ENCODE measurements around the gene ARHGAP27.
"Not testable (repeated sequence)": the region's sequence is repeated elsewhere in the genome, so short reads cannot be mapped to it uniquely, and the experiment has no call there.

Gene ARHGAP27

DNA sequence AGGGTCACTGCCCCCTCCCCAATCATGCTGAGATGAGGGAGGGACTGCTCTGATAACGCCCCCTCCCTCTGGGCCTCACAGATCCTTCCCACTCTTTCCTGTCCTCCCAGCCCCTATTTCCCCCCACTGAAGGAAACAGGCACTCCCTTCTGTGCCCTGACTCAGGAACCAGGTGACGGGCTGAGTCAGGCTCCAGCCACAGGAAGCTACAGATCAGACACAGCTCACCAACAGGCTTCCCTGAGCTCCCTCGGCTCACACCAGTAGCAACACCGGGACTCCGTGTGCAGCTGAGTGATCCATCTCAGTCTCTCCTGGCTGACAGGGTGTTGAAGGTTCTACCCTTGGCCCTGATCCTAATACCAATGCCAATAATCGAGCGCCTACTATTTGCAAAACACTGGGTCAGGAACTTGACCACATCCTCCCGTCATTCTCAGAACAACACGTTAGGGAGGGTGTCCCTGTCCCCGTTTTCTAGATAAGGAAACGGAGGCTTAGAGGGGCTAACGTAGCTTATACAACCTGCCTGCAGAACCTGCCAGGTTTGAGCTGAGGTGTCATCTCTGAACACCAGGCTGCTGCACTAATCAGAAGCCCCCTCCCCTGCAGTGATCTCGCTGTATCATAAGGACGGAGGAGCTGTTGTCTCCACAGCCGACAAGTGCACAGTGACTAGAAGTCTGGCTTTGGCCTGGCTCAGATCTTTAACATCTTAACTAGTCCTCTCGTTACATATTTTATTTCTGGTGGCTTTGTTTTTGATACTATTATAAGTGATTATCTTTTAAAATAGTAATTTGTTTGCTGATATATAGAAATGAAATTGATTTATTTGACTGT, 13.5 kb upstream of the ARHGAP27 start:
- DNase-seq (ENCODE audit: low read depth), result peak; percentile 81

DNA sequence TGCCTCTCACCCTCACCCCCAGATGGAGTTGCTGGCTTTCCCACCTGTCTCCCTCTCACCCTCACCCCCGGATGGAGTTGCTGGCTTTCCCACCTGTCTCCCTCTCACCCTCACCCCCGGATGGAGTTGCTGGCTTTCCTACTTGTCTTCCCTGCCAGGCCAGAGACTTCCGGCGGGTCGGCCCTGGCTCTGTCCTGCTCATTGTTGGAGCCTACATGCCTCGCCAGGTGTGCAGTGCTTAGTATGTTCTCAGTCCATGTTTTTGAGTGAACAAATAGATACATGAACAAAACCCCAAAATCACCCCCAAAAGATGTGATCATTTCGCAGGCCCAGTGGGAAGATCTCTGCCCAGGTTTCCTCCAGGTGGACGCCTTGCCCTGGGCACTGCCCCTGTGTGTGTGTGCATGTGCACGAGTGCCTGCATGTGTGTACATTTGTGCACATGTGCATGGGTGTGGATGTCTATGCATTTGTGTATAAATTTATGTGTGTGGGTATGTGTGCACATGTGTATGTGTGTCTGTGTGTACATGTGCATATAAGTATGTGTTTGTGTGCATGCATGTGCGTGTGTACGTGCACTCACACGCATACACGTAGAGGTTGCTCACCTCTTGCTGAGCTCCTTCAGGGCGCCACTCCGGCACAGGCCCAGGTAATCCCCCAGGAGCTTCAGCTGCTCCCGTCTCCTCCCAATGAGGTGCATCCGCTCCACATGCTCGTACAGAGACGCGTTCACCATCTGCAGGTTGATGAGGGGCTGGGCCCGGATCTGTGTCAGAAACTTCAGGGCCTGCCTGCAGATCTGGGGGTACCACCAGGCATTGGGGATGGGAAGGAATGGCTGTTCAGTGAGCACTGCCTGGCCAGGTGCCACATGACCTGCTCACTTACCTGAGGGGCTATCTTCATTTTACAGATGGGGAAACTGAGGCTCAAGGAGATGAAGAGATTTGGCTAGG, 12.5 kb upstream of the ARHGAP27 start:
- DNase-seq (ENCODE audit: low read depth), result not testable (repeated sequence)

DNA sequence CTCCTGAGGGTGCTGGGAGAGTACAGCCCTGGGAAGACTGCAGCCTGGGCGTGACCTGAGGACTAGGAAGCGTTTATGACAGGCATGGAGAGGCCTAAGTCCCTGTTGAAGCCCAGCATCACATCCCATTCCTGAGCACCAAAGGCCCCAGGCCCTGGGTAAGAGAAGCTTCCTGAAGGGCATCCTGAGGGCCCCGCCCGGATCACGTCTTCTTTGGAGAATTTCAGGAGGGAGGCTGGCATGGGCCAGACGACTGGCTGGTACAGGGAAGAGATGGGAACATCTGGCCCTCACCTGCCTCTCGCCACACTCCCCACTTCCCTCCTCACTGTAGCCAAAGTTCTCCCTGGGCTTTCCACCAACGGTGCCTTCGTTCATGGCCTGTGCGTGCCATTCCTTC, 11.6 kb upstream of the ARHGAP27 start:
- DNase-seq (ENCODE audit: low read depth), result not testable (repeated sequence)

DNA sequence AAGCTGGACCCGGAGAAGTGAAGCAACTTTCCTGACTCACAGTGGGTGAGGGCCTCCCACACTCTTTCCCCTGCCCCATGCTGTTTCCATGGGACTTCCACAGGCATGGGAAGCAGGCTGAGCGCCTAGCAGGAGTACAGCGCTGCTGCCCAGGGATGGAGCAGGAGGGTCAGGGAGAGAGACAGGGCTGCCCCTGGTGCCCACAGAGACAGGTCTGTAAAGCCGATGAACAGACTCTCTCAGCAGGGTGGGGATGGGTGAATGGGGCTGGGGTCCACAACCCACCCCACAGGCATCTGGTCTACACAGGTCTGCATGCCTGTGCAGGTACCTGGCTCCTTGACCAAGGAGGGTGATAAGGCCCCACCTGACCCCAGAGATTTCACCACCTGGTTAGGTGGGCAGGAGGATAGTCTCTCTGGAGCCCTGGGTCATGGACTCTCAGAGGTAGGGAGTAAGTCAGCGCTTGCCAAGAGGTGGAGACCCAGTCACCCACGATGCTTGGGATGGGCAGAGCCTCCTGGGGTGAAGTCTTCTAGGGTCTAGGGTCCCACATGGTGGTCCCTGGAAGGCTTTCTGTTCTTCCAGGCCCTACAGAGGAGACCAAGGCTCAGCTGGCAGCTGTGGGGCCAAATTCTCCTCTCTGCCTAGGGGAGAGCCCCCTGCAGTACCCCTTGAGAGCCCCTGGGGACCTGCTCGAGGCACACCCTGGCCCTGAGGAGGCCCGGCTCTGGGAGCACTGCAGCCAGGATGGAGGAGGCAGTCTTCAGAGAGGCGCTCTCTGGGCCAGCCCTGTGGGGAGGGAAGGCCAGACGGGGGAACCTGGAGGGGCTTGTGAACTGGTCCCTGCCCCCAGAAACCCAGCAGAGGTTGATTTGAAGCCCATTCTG, 10.9 kb upstream of the ARHGAP27 start:
- not testable (repeated sequence) for DNase-seq (ENCODE audit: low read depth)

DNA sequence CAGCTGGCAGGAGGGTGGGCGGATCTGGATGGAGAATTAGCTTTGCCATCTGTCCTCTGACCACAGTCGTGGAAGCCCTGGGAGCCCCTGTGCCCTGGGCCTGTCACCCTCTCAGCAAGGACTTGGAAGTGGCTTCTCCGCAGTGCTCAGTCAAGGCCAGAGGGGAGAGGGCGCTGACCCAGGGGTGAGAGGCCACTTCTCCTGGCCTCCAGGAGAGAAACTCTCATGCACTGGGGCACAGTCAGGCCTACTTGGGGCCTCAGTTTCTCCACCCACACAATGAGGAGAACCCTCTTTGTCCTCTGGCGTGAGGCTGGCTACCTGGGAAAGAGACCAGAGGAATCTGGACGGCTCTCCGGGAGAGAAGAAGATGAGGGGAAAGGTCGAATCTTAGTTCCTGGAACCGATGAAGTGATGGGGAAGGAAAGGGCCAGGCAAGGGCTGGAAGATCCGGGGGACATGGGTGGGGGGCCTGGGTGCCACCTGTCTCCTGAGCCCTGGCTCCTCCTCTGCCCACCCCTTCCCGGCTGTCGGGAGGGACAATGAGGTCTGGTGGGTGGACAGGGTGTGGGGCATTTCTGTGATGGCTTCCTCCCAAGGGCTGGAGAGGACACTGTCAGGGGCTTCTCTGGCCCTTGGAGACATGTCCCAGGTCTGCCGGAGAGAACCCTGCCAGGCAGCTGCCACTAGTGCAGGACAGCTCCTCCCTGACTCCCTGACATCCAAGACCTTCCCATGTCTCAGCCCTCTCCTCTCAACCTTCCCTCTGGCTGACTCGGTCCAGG, 9.0 kb upstream of the ARHGAP27 start:
- DNase-seq (ENCODE audit: low read depth), result no peak

DNA sequence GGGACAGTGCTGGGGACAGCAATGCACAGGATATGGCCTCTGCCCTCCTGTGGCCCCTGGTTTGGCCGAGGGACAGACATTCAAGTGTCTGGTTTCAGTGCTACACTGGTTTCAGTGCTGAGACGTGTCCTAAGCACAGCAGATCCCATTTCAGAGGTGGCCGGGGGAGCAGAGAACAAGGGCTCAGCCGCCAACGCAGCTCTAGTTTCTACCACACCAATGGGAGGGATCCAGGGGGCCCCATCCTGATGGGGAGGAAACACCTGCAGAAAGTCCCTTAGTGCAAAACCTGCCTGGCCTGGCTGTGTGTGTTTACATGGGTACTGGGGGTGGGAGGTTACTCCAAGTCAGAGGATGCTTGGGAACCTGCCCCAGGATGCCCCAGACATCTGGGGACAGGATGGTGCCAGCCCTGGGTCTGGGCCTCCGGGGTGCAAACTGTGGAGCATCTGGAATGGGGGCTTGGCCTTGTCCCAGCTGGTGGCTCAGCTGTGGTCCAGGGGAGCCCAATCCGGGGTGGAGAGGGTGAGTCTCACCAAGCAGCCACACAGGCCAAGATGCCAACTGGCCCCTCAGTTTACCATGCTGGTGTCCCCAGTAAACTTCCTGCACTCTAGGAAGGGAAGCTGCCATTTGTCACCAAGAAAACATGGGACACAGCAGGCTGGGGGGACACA, 8.3 kb upstream of the ARHGAP27 start:
- not testable (repeated sequence) for DNase-seq (ENCODE audit: low read depth)

DNA sequence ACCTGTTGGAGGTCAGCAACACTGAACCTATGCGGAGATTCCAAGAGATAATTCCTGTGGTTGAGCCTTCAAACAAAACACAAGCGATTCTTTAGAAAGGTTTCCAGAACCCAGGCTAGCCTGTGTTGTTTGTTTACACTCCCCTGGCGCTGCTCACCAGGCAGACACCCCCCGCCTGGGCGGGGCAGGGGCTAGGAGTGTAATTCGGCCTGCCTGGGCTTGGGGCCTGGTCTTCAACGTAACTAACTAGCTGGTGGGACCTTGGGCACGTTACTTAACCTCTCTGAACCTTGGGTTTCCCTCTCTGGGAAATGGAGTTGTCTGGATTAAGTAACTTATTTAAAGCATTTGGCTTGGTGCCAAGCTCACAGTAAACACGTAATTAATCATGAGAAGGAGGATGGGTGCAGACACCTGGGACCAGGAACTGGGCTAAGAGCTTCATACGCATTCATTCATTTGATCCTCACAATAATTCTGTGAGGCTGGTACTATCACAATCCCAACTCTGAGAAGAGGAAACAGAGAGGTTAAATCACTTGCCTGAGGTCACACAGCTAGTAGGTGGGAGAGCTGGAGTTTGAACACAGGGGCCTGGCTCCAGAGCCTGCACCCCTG, 7.6 kb upstream of the ARHGAP27 start:
- peak; percentile 74 for DNase-seq (ENCODE audit: low read depth)

DNA sequence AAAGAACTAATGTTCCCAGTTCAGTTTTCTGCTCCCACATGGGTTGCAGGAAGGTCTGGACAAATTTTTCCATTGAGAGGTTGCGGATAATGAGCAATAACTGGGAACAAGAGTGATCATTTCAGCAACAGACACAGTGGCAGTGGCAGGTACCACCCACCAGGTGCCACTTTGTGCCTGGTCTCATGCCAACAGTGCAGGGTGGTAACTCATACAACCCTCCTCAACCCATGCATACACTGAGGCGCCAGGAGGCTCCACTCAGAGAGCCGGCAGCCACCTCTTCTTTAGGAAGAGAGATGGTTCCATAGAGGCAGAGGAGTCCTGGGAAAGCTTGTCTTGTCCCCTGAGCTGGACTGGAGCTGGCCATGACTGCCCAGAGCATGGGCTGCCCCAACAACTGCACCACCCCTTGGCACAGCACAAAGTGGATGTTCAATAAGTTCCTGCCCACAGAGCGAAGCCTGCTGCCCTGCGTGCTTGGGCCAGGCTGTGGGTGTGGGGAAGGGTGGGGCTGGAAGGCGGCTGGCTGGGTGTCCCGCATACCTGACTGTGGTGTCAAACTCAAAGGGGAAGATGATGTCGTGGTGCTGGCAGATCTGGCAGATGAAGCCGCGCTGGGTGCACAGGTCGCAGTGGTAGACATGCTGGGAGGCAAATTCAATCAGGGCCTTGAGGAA, 6.4 kb upstream of the ARHGAP27 start:
- DNase-seq (ENCODE audit: low read depth), result no peak

DNA sequence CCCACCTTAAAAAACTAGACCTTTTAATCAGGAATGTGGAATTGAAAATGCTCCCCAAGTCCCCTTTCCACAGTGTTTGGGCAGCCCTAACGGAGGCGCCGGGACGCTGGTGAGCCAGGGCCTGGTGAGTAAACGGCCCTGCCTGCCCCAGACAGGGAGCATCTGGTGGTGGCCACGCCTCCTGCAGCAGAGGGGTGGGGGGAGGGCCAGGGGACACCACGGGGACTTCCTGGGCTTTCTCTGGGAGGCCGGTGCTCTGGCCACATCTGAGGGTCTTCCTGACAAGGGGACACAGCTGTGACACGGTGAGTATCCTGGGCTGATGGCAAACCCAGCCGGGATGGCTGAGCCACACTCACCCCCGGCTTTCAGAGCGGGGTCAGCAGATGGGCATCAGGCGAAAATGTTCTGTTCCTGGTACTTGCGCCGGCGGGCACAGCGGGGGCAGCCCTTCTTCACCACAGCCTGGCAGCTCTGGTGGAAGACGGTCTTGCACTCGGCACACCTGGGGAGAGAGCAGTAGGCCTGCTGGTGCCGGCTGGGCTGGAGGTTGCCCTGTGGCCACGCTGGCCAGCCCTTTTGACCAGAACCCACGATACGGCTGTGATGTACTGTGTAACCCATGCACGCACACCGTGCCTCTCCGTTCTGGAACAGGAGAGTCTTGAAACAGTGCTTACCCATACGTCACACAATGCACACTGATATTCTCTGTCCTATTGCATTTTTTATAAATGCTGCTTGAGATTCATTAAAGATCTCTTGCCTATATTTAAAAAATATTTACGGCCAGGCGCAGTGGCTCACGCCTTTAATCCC, 5.0 kb upstream of the ARHGAP27 start:
- no peak for DNase-seq (ENCODE audit: low read depth)

DNA sequence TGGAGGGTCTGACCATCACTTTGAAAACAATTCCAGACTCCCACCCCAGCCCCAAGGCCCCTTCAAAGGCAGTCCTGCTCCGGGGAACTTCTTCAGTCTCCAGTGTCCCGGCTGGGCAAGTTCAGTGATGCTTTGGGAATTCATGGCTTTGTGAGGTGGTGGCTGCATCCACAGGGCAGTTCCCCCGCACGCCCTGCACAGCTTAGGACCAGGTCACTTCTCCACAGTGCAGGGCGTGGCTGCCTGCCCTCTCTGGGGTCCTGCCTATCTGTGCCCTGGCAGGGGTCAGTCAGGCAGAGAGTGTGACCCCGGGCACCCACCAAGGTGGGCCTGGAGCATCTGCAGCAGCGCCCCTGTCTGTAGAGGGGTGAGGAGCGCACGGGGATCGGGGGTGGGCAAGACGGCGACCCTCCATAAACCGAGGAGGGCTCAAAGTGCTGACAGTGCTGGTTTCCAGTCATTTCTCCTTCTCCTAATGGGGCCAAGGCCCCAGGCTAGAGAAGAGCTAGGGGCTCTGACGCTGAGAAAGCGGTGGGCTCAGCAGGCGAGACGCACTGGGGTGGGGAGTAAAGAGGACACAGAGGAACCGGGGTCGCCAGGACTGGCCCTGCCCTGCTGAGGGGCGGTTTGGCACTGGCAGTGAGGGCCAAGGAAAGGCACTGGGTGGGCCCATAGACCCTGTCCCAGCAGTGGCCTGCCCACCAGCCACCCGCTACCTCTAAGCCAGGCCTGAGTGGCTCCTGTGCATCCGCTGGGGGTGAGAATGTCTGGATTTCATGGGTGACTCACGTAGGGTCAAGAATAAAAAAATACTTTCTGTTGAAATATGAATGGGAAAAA, 4.2 kb upstream of the ARHGAP27 start:
- no peak for DNase-seq (ENCODE audit: low read depth)

DNA sequence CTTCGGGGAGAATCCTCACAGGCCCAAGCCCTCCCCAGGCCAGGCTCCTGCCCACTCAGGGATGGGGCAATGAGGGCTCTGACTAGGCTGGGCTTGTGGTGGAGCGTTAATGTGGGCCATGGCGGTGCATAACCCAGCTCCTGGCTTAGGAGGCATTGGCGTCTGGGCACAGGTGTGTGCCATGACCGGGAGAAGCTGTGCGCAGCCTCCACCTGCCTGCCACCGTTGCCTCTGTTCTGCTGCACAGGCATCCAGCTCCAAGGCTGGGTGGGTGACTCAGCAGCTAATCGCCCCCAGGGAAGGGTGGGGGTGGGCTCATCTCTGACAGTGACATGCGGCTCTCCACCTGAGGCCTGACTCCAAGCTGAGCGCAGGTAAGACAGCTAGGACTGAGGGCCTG, 3.5 kb upstream of the ARHGAP27 start:
- DNase-seq (ENCODE audit: low read depth), result no peak

DNA sequence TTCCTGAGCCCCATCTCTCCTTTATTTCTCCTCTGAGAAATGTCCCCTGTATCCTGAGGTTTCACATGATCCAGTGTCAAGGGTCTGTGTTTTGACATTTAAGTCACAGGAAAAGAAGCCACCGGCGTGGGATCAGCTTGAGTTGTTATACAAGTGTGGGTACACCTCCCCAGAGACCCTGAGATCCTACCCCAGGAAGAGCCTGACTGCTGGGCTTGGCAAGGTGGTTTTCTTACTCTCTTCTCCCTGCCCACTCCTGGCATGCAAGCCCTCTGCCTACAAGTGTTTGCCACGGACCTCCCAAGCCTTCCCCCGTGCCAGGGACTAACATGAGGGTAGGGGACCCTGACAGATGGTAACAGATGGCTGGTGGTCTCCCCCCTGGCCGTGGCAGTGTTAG, 2.8 kb upstream of the ARHGAP27 start:
- DNase-seq (ENCODE audit: low read depth), result no peak

DNA sequence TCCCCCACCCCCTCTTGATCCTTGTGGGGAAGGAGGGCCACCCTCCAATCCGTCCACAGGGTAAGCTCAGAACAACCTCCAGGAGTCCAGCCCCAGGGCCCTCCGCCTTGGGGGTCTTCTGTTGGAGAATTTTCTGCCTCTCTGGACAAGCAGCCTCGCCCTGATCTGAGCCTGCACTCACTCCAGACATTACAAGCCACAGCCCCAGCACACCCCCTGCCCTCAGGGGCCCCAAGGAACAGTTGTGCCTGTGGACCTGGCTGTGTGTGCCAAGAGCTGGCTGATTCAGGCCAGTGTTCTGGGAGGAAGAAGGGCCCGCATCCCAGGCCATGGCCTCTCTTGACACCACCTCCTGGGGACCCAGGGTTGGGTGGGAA, 477 bp upstream of the ARHGAP27 start:
- DNase-seq (ENCODE audit: low read depth), result no peak

DNA sequence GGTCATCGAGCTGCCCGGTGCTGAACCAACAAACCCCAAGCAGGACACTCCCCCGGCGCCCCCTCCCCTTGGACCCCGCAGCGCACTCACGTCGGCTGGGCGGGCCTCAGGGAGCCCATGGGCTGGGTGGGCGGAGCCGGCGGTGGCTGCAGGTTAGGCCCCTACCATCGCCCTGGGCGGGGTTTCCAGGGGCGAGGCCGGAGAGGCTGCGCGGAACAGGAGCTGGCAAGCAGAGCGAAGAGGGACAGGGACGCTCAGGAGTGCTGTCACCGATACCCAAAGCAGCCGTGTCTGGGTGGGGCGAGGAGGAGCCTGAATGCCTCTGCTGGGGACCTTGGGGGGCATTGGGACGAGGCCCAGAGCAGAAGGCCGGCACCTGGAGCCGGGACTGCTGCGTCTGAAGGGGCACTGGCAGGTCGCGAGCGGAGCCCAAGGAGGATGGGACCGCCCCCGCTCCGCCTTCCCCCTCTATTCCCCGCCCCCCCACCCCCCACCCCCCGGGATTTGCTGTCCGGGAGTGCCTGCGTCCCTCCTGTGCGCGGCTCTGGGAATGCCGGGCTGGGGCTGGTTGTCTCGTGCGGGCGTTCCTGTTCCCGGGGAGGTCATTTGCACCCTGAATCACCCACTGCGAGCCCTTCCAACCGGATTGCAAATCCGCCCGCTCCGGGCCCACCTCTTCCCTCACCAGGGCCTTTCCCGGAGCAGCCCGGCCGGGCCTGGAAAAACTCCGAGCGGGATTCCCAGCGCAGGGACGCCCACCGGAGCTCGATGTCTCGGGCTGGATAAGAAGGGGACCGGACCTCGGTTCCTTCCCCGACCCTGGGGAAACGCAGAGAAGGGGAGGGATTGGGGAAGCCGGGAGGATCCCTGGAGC, 902 bp downstream of the ARHGAP27 start:
- DNase-seq (ENCODE audit: low read depth), result peak; percentile 22

DNA sequence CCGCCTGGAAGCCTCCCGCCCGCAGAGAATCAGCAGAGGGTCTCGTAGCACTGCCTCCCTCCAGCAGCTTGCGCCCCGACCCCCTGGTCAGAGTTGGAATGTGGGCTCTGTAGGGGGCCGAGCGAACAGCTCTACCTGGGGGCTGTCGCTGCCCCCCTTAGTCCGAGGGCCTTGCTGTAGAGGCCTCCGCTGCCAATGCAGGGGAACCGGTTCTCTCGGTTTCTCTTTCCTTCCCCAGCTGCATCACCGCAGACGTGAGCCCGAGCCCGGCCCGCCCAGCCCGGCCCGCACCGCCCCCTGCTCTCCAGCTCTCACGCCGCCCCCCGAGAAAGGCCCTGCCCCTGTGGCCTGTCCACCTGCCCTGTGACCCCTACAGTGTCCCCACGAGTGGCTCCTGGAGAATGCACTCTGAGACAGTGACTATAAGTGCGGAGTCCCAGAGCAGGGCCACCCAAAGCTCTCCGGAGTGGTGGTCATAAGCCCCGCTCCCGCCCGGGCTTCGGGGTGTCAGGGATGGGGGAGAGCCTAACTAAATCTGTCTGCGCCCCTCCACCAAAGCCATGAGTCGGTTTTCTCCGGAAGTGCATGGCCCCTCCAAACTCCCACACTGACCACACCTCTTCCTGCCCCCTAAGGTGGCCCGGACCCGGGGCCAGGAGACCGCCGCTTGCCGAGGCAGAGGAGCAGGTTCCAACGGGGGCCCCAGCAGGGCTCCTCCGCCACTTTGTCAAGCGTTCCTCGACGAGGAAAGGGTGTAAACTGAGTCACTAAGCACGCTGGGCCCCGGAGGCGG, 1.7 kb downstream of the ARHGAP27 start:
- no peak for DNase-seq (ENCODE audit: low read depth)
